Heart right ventricle (tissue), 16 donors: ENCODE results near the gene SNPH. TPM values are rescaled to one million over a fixed set of nuclear protein-coding genes. Genes with fewer than 3 reads are reported as not detected.

Experiments
- ATAC-seq, 8 donors: fragments of 200-7000 bp; cut with Tn5 transposase; one replicate each; pipeline ENCODE4 v1.9.1; 2020; ENCODE audit warnings: mild to moderate bottlenecking in 8 of 8, moderate library complexity in 8 of 8, moderate number of reproducible peaks in 1 of 8
- DNase-seq, 2 donors: peaks; one replicate each; pipeline ENCODE4 v3.0.0-alpha.2; 2020
- H3K27ac ChIP-seq, 10 donors: fragments of 200-600 bp; sonication (generic) in 2 of 10; one replicate each; pipeline versions ENCODE4 v1.5.0 to v1.8.0; 2020 to 2022; ENCODE audit warnings: mild to moderate bottlenecking in 3 of 10
- H3K27me3 ChIP-seq, 7 donors: fragments of 200-600 bp; one replicate each; pipeline ENCODE4 v1.8.0; 2021 to 2022; ENCODE audit warnings: mild to moderate bottlenecking in 2 of 7
- H3K36me3 ChIP-seq, 9 donors: fragments of 200-600 bp; sonication (generic) in 1 of 9; one replicate each; pipeline versions ENCODE4 v1.5.0 to v1.8.0; 2020 to 2022; ENCODE audit warnings: mild to moderate bottlenecking in 2 of 9
- H3K4me1 ChIP-seq, 9 donors: fragments of 200-600 bp; sonication (generic) in 1 of 9; one replicate each; pipeline versions ENCODE4 v1.5.0 to v1.8.0; 2020 to 2022; ENCODE audit warnings: mild to moderate bottlenecking in 4 of 9
- H3K4me3 ChIP-seq, 10 donors: fragments of 200-600 bp; sonication (generic) in 2 of 10; one replicate each; pipeline versions ENCODE4 v1.5.0 to v1.8.0; 2020 to 2022; ENCODE audit warnings: mild to moderate bottlenecking in 7 of 10, moderate library complexity in 2 of 10
- H3K9me3 ChIP-seq, 11 donors: fragments of 200-600 bp in 10 of 11; sonication (generic) in 2 of 11; one replicate each; pipeline versions ENCODE4 v1.5.0 to v1.8.0; 2013 to 2022; ENCODE audit warnings: mild to moderate bottlenecking in 2 of 11, control low read depth in 1 of 11, moderate library complexity in 1 of 11
- CTCF ChIP-seq, 9 donors: fragments of 200-600 bp; sonication (generic) in 2 of 9; IDR thresholded peaks; one replicate each; pipeline versions ENCODE4 v1.5.0 to v1.8.0; 2021 to 2022; ENCODE audit warnings: antibody characterized with exemption in 9 of 9, mild to moderate bottlenecking in 5 of 9, moderate library complexity in 1 of 9
- WGBS, 2 donors: extraction: QIAGEN DNeasy Blood & Tissue Kit; methylation state at CpG; one replicate each; pipeline ENCODE4 v1.1.7; 2013; ENCODE audit warnings: inconsistent platforms in 1 of 2; 5-methylcytosine and 5-hydroxymethylcytosine counted together
- intact Hi-C, 10 donors: fragments of 100-400 bp; cut with DNase I; formaldehyde crosslinking; loops; one replicate each; pipeline versions ENCODE4 v1.11.1 to v1.14.2; 2022
- polyA plus RNA-seq, 2 donors: library from polyadenylated mRNA; stranded (reverse); fragments of 200-250 nt; gene quantifications; one replicate each; pipeline ENCODE4 v1.2.3, GENCODE V29; 2013
- total RNA-seq, 10 donors: library from RNA; stranded (reverse); fragmentation: NEBNext Ultra II Directional in 3 of 10; extraction: Animal tissue kit (Norgen Biotek cat#: 25700) in 3 of 10; gene quantifications; one replicate each; pipeline versions ENCODE4 v1.2.1 to v1.2.4, GENCODE V29; 2021 to 2023
- donor health status: Arrhythmogenic right ventricular cardiomyopathy.
- donor health status: ischemic (EF 13 %, LVEDD 7.1; RV severe dilation, severe dysfunction).
- donor health status: healthy with polysubstance abuse.
- donor health status: DM: no; HTN: yes; CAD: no.
- donor health status: DM: no; HTN: no; CAD: no.
- donor health status: ischemic (EF 25% LVEDD 6.9; RV normal size, moderate dysfunction).
- donor health status: ischemic (EF 25% LVEDD 5.7; RV mildly dilated, moderate dysfunction).
- donor health status: healthy.
- donor health status: DM: yes; HTN: yes; CAD: no.
- donor health status: Ischemic cardiomyopathy.
- donor health status: ischemic (EF 35%, LVEDD 5.7; RV mildly dilated, moderate dysfunction).
- donor health status: nonischemic (EF 11% LVEDD 7.7; RV severe dilation, severe dysfunction).
- donor health status: DM: yes; HTN: yes; CAD: no.
- donor health status: PGD.
- donor health status: ischemic (EF 29% LVEDD 5.4; RV normal size, mild dysfunction).
- donor health status: nonischemic (EF 23%, LVEDD 6.1; RV moderate dilation, normal function).

The SNPH gene
- total and polyA plus RNA-seq, 12 donors = 1.5 to 14.3 (median 9.9) TPM

GRCh38 chr20:1269850-1270249, 3.8 kb downstream of the SNPH start:
- DNase-seq (no peak), ATAC-seq (no peak)
- Histone ChIP-seq H3K4me3 (no peak overlapping the region), H3K36me3 (no peaks in the 10 kb centered on the region), H3K27ac (no peak overlapping the region), H3K9me3 (no peaks in the 10 kb centered on the region), H3K4me1 (peaks cover 0 to 30% (median 18%) of the 10 kb centered on the region in 9 donors), H3K27me3 (peaks cover 0 to 19% (median 0%) of the 10 kb centered on the region in 7 donors)
- 90 to 95% methylated on average over 3 of the region's 3 CpGs for WGBS, 2 donors
- intact Hi-C loops = no loop called here
- TF ChIP-seq CTCF (IDR thresholded peaks at IDR 0.05) = no peak

DNA sequence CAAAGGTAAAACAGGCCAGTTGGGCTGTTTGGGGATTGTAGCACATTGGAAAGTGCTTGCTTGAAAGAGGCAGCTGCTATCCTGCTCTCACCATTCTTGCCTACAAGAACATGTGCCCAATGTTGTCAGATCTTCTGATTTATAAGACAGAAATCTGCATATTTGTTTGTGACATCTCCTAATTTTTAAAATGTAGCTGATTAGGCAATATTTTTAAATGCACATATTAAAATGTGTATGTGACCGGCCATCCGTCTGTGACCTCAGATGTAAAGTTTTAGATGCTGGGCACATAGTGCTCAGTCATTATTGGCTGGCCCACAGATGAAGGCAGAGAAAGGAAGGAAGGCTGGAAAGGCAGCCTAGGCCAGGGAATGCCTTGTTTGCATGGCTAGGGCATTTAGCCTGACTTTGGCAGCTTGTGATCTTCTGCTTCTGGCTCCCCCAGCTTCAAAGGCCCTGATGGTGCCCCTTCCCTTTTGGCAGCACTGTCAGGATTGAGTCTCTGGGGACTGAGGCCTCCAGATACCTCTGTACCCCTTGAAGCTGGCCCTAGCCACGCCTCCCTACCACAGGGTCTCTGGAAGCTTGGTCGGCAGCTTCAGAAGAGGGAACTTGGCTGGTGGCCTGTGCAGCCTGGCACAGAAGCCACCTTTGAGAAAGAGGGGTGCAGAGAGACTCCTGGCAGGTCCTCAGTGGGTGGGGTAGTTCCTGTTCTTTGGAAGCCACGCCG, 6.4 kb downstream of the SNPH start:
- Histone ChIP-seq H3K4me1 (peaks cover 0 to 12% (median 6%) of the 10 kb centered on the region in 9 donors), H3K27me3 (no peaks in the 10 kb centered on the region), H3K9me3 (no peaks in the 10 kb centered on the region), H3K36me3 (no peaks in the 10 kb centered on the region), H3K4me3 (no peak overlapping the region), H3K27ac (no peak overlapping the region)
- no peak for TF ChIP-seq CTCF (IDR thresholded peaks at IDR 0.05)
- 75 to 79% methylated on average over 6 of the region's 6 CpGs for WGBS, 2 donors
- ATAC-seq = no peak
- intact Hi-C loops = no loop called here
- DNase-seq = no peak

GRCh38 chr20:1273366-1273765, 7.3 kb downstream of the SNPH start:
- DNase-seq (no peak), ATAC-seq (no peak)
- no peak for TF ChIP-seq CTCF (IDR thresholded peaks at IDR 0.05)
- Histone ChIP-seq H3K27me3 (no peaks in the 10 kb centered on the region), H3K4me3 (no peak overlapping the region), H3K4me1 (peaks cover 0 to 4% (median 0%) of the 10 kb centered on the region in 9 donors), H3K36me3 (no peaks in the 10 kb centered on the region), H3K27ac (no peak overlapping the region), H3K9me3 (no peaks in the 10 kb centered on the region)
- WGBS, 2 donors = 90 to 95% methylated on average over 2 of the region's 2 CpGs
- intact Hi-C loops = no loop called here

DNA sequence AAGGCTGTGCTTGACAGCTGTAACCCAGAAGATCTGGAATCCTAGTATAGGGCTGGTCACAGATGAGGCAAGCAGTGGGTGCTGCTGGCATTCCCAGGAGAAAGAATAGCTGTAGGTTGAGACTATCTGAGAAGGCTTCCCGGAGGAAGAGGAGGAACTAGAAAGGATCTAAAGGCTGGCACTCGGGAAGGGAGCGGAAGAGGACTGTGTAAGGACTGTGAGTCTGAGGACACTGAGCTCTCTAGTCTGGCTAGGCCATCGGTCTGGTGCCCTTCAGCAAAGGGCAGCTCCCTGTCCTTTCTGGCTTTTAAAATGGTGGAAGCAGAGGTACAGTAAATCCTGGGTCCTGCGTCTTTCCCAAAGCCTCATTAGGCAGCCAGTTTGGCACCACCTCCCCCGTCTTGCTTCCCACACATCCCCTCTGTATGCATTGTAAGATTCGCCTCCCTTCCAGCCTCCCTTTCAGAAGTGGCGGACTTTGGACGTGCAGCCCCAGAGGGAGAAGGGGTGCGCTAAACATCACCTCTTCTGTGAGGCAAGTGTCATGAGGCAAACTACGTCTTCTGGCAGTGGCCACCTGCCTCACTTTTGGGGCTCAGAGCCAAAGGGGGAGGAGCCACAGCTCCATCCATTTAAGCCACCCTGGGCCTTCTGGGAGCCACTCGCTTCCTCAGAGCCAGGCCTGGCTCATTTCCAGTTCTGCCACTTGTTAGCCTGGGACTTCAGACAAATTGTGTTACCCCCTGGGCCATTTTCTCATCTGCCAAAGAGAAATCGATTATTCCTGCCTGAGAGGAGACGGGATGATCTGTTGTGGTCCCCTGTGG, 8.6 kb downstream of the SNPH start:
- H3K27ac ChIP-seq = no peak overlapping the region
- H3K4me3 ChIP-seq = no peak overlapping the region
- WGBS, 2 donors = 89 to 91% methylated on average over 14 of the region's 14 CpGs
- no peaks in the 10 kb centered on the region for H3K9me3 ChIP-seq
- H3K27me3 ChIP-seq = no peaks in the 10 kb centered on the region
- ATAC-seq (peak in 3 of 8 donors; percentile 43 to 59 (median 44)), DNase-seq (no peak)
- H3K36me3 ChIP-seq = no peaks in the 10 kb centered on the region
- intact Hi-C loops = no loop called here
- peaks cover 0 to 4% (median 0%) of the 10 kb centered on the region in 9 donors for H3K4me1 ChIP-seq
- no peak for TF ChIP-seq CTCF (IDR thresholded peaks at IDR 0.05)
